T-helper 17 cell (primary cell): ENCODE results near the gene TSPYL4. TPM values are rescaled to one million over a fixed set of nuclear protein-coding genes. Genes with fewer than 3 reads are reported as not detected.
"Not testable (repeated sequence)": the region's sequence is repeated elsewhere in the genome, so short reads cannot be mapped to it uniquely, and the experiment has no call there.

Source experiments
- ATAC-seq: fragments of 150-1000 bp; cut with Tn5 transposase; 2 replicates; pipeline ENCODE4 v1.10.0; 2021; ENCODE audit warnings: mild to moderate bottlenecking, moderate library complexity
- DNase-seq, 3 donors: peaks; one replicate each; pipeline versions ENCODE4 v3.0.0 to v3.0.0-alpha.2; 2020 to 2021
- H3K9me3 ChIP-seq: one replicate; pipeline ENCODE4 v1.7.0; 2013; ENCODE audit warnings: low read length, mild to moderate bottlenecking; ENCODE audit not compliant: control insufficient read depth, poor library complexity, severe bottlenecking
- H3K27ac Mint-ChIP-seq: one replicate; pipeline ENCODE4 v1.8.0; 2022; ENCODE audit warnings: mild to moderate bottlenecking, moderate library complexity, mixed read lengths
- H3K27me3 Mint-ChIP-seq: one replicate; pipeline ENCODE4 v1.8.0; 2022; ENCODE audit warnings: mixed read lengths
- H3K36me3 Mint-ChIP-seq: one replicate; pipeline ENCODE4 v1.8.0; 2022; ENCODE audit warnings: low read depth, mixed read lengths
- H3K4me1 Mint-ChIP-seq: one replicate; pipeline ENCODE4 v1.8.0; 2022; ENCODE audit warnings: mild to moderate bottlenecking, mixed read lengths
- H3K4me3 Mint-ChIP-seq: one replicate; pipeline ENCODE4 v1.8.0; 2022; ENCODE audit warnings: mild to moderate bottlenecking, moderate library complexity, mixed read lengths
- total RNA-seq, 4 donors: library from RNA in 2 of 4; stranded (reverse) in 2 of 4; gene quantifications; one replicate each; pipeline ENCODE4 v1.2.3 and lab custom pipeline; 2022 to 2026

Gene TSPYL4
- total RNA-seq: 10 to 100 TPM; 45.8 to 56.5 TPM
- 30.2 to 125 reads per million in 2 donors for total RNA-seq (lab: John Stamatoyannopoulos, UW)

DNA sequence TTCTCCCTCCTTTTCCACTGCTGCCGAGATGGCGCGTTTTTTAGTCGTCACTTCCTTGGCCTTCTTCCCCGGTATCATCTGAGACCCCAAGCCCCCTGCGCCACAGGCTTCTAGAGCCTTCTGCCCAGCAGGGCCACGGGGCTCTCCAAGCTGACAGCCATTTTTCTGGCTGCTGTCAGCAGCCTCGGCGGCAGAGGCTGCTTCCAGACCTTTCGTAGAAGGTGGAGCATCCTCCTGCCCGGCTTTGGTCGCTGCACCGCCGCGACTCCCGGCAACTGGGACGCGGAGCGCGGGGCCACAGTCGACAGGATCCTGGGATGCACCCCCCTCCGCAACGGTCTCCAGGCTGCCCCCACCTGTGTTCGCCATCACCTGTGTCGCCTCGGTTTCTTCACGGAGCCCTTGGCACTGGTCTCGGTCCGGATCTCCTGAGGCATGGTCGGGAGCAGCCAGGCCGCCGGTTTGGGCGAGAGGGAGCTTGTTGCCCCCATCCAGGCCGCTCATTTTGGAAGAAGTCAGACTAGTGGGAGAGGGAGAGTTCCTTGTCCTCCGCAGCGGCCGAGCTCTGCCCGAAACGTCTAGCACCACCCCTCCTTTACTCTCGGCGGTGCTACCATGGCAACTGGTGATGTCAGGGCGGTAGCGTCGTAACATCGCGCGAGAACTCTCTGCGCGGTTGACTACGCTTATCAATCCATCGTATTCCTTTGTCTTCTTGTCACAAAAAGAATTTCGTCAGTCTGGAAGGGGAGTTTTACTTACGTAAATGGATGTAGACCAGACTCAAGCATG, at the start of gene TSPYL4:
Gene TSPYL4, minus strand, starts transcription at position 571 of the 792 bp plus-strand sequence. Its CDS starts 67 bp downstream, at position 504.
- peaks cover 27% of the 10 kb centered on the region for H3K4me1 Mint-ChIP-seq
- no peak within 1 kb of the TSS for H3K27ac Mint-ChIP-seq
- no peaks in the 10 kb centered on the region for H3K9me3 ChIP-seq
- no peak within 1 kb of the TSS for H3K4me3 Mint-ChIP-seq
- peak; percentile 97 for ATAC-seq
- no peaks in the 10 kb centered on the region for H3K27me3 Mint-ChIP-seq
- DNase-seq: peak; percentile 79 to 86 (median 85)
- no peaks in the 10 kb centered on the region for H3K36me3 Mint-ChIP-seq

DNA sequence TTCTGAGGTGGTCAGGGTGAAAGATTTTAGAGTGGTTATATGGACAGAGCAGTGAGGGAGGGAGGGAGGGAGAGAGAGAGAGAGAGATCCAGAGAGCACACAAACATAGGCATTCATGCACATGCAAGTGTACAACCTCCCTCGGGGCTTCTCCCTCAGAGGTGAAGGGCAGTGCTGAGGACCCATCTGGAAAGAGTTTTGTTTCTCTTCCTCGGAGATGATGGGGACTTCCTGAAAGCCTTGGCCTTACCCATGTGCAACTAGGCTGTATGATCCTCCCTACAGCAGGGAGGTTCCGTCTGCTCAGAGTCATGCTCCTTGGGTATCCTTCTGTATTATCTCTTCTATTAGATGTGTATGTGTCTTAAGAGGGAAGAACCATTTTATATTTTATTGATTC, 47.2 kb upstream of the TSPYL4 start:
- Mint-ChIP-seq H3K4me1 (peaks cover 7% of the 10 kb centered on the region), H3K27ac (no peak overlapping the region), H3K4me3 (no peak overlapping the region), H3K27me3 (no peaks in the 10 kb centered on the region), H3K36me3 (no peaks in the 10 kb centered on the region)
- DNase-seq (no peak), ATAC-seq (no peak)
- no peaks in the 10 kb centered on the region for H3K9me3 ChIP-seq

DNA sequence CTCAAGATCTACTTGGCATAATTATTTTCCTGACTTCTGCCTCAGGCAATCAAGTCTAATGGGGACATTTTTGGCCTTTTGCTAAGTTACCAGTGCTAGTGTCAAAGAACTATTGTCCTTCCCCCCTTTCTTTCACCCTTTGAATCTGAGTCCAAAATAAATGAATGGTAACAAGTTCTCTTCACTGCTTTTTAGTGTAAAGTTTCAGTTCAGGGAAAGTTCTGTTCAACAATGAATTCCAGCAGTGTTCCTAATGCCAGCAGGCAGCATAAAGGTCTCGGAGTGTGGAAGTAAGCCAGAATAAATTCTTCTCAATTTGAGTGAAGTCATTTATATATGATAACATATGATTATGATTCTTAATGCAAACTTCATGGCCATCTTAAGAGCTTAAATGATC, 46.7 kb upstream of the TSPYL4 start:
- Mint-ChIP-seq H3K4me3 (no peak overlapping the region), H3K27ac (no peak overlapping the region), H3K27me3 (no peaks in the 10 kb centered on the region), H3K4me1 (peaks cover 7% of the 10 kb centered on the region), H3K36me3 (no peaks in the 10 kb centered on the region)
- ATAC-seq (no peak), DNase-seq (no peak)
- no peaks in the 10 kb centered on the region for H3K9me3 ChIP-seq

DNA sequence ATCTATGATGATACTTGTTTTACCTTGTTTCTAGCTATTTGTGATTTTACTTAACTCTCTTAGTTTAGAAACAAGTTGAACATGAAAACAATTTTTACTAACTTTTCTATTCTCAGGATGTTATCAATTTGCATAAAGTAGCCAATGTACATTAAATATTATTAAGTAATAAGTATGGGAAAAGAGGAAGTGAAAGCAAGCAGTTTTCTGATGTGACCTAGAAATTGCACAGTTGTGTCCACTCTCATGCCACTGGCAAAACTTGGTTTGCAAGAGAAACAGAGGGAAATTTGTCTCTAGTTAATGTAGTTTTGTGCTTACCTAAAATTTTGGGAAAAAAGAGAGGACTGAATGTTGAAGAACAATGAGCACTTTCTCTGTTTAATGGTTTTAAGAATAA, 45.1 kb upstream of the TSPYL4 start:
- peaks cover 2% of the 10 kb centered on the region for H3K36me3 Mint-ChIP-seq
- ATAC-seq (no peak), DNase-seq (no peak)
- H3K27me3 Mint-ChIP-seq: no peaks in the 10 kb centered on the region
- no peaks in the 10 kb centered on the region for H3K9me3 ChIP-seq
- no peak overlapping the region for H3K27ac Mint-ChIP-seq
- H3K4me3 Mint-ChIP-seq: no peak overlapping the region
- peaks cover 10% of the 10 kb centered on the region for H3K4me1 Mint-ChIP-seq

DNA sequence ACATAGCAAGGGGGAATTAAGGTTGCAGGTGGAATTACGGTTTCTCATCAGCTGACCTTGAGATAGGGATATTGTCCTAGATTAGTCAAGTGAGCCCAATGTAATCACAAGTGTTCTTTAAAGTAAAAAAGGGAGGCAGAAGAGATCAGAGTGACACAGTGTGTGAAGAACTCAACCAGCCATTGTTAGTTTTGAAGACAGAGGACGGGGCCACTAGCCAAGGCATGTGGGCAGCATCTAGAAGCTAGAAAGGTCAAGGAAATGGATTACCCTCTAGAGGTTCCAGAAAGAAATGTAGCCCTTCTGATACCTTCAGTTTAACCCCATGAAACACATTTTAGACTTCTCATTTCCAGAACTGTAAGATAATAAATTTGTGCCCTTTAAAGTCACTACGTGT, 44.4 kb upstream of the TSPYL4 start:
- Mint-ChIP-seq H3K36me3 (peaks cover 2% of the 10 kb centered on the region), H3K27ac (no peak overlapping the region), H3K4me1 (peaks cover 8% of the 10 kb centered on the region), H3K4me3 (no peak overlapping the region), H3K27me3 (no peaks in the 10 kb centered on the region)
- H3K9me3 ChIP-seq: no peaks in the 10 kb centered on the region
- ATAC-seq: no peak
- DNase-seq: no peak

DNA sequence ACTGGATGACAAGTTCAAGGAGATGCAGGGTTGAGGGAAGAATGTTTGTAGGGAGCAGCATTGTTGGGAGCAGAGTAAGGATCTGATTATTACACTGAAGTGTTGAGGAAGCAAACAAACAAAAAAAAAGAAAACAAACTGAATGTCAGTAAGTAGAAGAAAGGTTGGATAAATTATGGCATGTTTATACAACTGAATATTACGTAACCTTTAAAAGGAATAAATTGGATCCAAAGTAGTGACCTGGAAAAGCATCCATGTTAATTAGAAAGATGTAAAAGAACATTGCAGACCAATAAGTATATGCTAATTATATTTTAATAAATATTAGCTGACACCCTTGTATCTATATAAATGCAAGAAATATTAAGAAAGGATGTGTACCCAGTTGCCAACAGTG, 38.7 kb upstream of the TSPYL4 start:
- Mint-ChIP-seq H3K4me3 (no peak overlapping the region), H3K27ac (no peak overlapping the region), H3K36me3 (peaks cover 2% of the 10 kb centered on the region), H3K27me3 (no peaks in the 10 kb centered on the region), H3K4me1 (peaks cover 3% of the 10 kb centered on the region)
- no peak for ATAC-seq
- no peak for DNase-seq
- no peaks in the 10 kb centered on the region for H3K9me3 ChIP-seq

DNA sequence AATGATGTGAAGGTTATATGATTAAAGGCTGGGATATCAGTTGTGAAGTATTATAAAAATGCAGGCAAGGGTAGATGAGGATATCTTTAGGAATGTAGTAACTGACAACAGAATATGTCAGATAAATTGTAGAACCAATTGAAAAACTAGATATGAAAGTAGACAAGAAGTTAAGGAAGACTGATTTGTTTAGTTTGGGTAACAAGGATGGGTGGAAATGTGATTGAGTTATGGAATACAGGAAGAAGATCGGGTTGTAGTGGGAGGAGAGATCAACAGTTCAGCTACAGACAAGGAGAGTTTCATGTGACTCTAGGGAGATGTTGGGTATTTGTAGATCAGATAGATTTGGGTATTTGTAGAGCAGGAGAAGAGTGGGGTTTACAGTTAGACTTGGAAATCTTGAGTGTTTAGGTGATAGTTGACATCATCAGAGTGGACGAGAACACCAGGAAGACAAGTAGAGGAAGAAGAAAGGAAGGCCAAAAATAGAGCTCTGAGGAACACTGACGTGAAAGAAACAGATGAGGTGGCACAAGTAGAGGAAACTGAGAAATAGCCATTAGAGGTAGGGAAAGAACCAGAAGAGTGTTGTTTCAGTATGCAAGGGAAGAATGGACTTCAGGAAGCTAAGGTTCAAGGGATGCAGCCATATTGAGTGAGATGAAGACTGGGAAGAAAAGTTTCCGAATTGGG, 38.0 kb upstream of the TSPYL4 start:
- H3K9me3 ChIP-seq: no peaks in the 10 kb centered on the region
- ATAC-seq: no peak
- Mint-ChIP-seq H3K36me3 (peaks cover 2% of the 10 kb centered on the region), H3K4me3 (no peak overlapping the region), H3K27ac (no peak overlapping the region), H3K27me3 (no peaks in the 10 kb centered on the region), H3K4me1 (peaks cover 3% of the 10 kb centered on the region)
- no peak for DNase-seq

DNA sequence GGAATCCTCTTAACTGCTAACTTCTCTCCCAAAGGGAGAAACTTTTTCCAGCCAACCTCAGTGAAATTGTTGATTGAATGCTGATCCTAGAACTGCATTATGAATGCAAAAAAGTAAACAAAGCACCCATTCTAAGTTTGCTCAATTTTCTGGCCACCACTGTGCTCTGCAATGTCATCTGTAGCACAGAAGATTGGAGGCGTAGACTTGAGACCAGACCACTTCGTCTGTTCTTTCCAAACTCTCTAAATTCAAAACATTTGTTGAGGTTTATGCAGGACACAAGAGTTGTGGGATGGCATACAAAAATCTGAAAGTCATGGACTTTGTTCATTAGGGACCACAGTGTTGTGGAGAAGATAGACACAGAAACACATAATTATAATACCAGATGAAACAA, 36.9 kb upstream of the TSPYL4 start:
- Mint-ChIP-seq H3K4me3 (no peak overlapping the region), H3K4me1 (peaks cover 3% of the 10 kb centered on the region), H3K36me3 (peaks cover 2% of the 10 kb centered on the region), H3K27ac (no peak overlapping the region), H3K27me3 (no peaks in the 10 kb centered on the region)
- DNase-seq: no peak
- no peak for ATAC-seq
- no peaks in the 10 kb centered on the region for H3K9me3 ChIP-seq

DNA sequence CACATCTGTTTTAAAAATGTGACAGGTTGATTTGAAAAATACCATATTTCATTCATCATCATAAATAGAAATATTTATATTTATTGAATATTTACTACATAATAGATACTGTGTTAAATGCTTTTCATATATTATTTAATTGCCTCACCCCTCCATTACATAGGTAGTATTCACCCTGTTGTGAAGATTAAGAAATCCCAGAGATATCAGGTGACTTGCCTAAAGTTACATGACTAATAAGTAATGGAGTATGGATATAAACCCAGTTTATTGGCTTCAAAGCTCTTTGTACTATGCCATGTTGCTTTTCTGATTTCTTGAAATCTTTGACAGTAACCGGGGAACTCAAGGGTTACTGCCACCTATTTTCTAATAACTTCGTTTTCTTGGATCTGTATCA, 36.0 kb upstream of the TSPYL4 start:
- H3K27ac Mint-ChIP-seq: no peak overlapping the region
- H3K36me3 Mint-ChIP-seq: peaks cover under 1% of the 10 kb centered on the region
- no peak overlapping the region for H3K4me3 Mint-ChIP-seq
- no peaks in the 10 kb centered on the region for H3K9me3 ChIP-seq
- ATAC-seq (no peak), DNase-seq (no peak)
- H3K27me3 Mint-ChIP-seq: no peaks in the 10 kb centered on the region
- H3K4me1 Mint-ChIP-seq: peaks cover 1% of the 10 kb centered on the region

DNA sequence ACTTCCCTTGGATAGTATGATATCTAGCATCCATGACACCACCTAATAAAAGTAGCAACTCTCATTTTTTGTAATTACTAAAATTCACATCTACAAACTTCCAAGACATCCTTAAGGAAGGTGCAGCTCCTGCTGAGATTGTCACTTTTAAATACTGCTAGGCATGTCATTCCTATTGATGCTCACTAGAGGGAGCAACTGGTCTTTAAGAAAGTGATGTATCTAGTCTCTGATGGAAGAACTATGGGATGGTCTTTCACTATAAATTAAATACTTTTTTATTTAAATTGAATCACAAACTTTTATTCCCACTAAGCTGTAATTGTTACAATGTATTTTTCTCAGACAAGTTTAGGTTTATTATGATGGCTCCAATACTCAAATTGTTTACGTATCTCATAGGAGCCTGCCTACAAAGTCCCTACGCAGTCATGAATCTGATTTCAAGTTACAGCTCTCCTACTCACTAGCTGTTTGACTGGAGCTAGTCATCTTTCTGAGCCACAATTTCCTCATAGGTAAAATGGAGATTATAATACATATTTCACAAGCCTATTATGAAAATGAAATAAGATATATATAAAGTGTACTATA, 33.9 kb upstream of the TSPYL4 start:
- H3K9me3 ChIP-seq: no peaks in the 10 kb centered on the region
- Mint-ChIP-seq H3K4me3 (no peak overlapping the region), H3K27me3 (no peaks in the 10 kb centered on the region), H3K36me3 (no peaks in the 10 kb centered on the region), H3K27ac (no peak overlapping the region), H3K4me1 (no peaks in the 10 kb centered on the region)
- DNase-seq (no peak), ATAC-seq (peak; percentile 83)

DNA sequence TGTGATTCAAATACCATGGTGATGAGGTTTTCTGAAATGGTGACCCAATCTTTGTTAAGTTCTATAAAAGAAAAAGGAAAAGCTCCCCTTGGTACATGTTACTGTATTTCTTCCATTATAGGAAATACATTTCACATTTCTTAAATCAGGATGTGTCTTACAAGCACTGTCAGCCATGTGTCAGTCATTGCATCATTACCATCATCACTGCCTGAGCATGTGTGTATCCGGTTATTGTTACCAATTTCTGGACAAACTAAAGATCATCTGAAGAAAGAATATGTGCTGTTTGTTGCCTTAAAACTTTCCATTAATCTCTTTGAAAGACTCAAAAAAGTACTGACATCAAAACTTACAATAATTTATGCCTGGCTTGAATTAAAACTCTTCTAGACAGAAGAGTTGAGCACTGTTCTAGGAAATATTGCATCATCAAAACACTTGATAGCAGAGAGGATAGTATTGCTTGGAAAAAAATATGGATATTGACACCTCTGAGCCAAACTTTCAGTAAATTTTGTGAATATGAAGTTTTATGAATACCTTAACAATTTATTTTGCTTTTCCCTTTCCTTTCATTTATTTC, 33.0 kb upstream of the TSPYL4 start:
- Mint-ChIP-seq H3K4me3 (no peak overlapping the region), H3K4me1 (peaks cover 4% of the 10 kb centered on the region), H3K27ac (no peak overlapping the region), H3K27me3 (no peaks in the 10 kb centered on the region), H3K36me3 (no peaks in the 10 kb centered on the region)
- ATAC-seq (no peak), DNase-seq (no peak)
- H3K9me3 ChIP-seq: no peaks in the 10 kb centered on the region

DNA sequence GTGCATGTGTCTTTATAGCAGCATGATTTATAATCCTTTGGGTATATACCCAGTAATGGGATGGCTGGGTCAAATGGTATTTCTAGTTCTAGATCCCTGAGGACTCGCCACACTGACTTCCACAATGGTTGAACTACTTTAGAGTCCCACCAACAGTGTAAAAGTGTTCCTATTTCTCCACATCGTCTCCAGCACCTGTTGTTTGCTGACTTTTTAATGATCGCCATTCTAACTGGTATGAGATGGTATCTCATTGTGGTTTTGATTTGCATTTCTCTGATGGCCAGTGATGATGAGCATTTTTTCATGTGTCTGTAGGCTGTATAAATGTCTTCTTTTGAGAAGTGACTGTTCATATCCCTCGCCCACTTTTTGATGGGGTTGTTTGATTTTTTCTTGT, 31.1 kb upstream of the TSPYL4 start:
- H3K27ac Mint-ChIP-seq, H3K27me3 Mint-ChIP-seq, H3K9me3 ChIP-seq, H3K36me3 Mint-ChIP-seq, ATAC-seq, DNase-seq, H3K4me3 Mint-ChIP-seq: not testable (repeated sequence)
- peaks cover 13% of the 10 kb centered on the region for H3K4me1 Mint-ChIP-seq

DNA sequence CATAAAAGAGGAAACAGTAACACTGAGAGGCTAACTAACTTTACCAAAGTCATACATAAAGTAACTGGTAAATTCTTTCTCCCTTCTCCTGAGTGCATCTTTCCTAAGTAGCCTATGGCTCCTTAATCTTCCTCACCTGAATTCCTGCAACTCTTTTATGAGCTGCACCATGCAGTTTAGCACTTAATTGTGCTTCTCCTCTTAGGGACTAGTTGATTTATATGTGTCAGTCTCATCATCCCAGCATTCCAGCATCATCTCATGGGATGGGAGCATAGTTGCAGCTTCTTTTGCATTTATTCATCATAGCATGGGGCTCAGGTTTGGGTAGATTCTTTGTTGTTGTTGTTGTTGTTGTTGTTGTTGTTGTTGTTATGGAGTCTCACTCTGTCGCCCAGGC, 29.3 kb upstream of the TSPYL4 start:
- peaks cover 21% of the 10 kb centered on the region for H3K4me1 Mint-ChIP-seq
- no peak for ATAC-seq
- H3K9me3 ChIP-seq: no peaks in the 10 kb centered on the region
- H3K36me3 Mint-ChIP-seq: peaks cover 7% of the 10 kb centered on the region
- no peak for DNase-seq
- H3K27ac Mint-ChIP-seq: peak overlapping the region; percentile 41
- no peaks in the 10 kb centered on the region for H3K27me3 Mint-ChIP-seq
- H3K4me3 Mint-ChIP-seq: no peak overlapping the region
